ENCODE measurements around the gene PKNOX1.

The PKNOX1 gene

GRCh38 chr21:43006874-43007208 lies 32.5 kb downstream of the PKNOX1 start:
- no peak for TF ChIP-seq TAF1 (IDR thresholded peaks at IDR 0.05; ENCODE audit: borderline replicate concordance, insufficient read depth, low read length)
- no peak for TF ChIP-seq REST (IDR thresholded peaks at IDR 0.05; ENCODE audit: insufficient read depth in 1 of 2, low read depth in 2 of 2, low read length in 2 of 2)
- no peak for TF ChIP-seq SIN3A (IDR thresholded peaks at IDR 0.05; ENCODE audit: borderline replicate concordance, insufficient read depth, low read length)
- no peak for TF ChIP-seq POLR2AphosphoS5 (IDR thresholded peaks at IDR 0.05; ENCODE audit: low read depth, low read length)
- TF ChIP-seq FOXP2 (optimal IDR thresholded peaks at IDR 0.05; ENCODE audit: borderline replicate concordance, extremely low read depth, extremely low read length, insufficient read depth) = no peak

GRCh38 chr21:43012596-43012995 lies 38.2 kb downstream of the PKNOX1 start:
- no peak for TF ChIP-seq TAF1 (IDR thresholded peaks at IDR 0.05; ENCODE audit: borderline replicate concordance, insufficient read depth, low read length)
- no peak for TF ChIP-seq FOXP2 (optimal IDR thresholded peaks at IDR 0.05; ENCODE audit: borderline replicate concordance, extremely low read depth, extremely low read length, insufficient read depth)
- no peak for TF ChIP-seq SIN3A (IDR thresholded peaks at IDR 0.05; ENCODE audit: borderline replicate concordance, insufficient read depth, low read length)
- no peak for TF ChIP-seq REST (IDR thresholded peaks at IDR 0.05; ENCODE audit: insufficient read depth in 1 of 2, low read depth in 2 of 2, low read length in 2 of 2)
- no peak for TF ChIP-seq POLR2AphosphoS5 (IDR thresholded peaks at IDR 0.05; ENCODE audit: low read depth, low read length)

GRCh38 chr21:43015906-43016540 lies 41.7 kb downstream of the PKNOX1 start:
- TF ChIP-seq FOXP2 (optimal IDR thresholded peaks at IDR 0.05; ENCODE audit: borderline replicate concordance, extremely low read depth, extremely low read length, insufficient read depth) (no peak), REST (IDR thresholded peaks at IDR 0.05; ENCODE audit: insufficient read depth in 1 of 2, low read depth in 2 of 2, low read length in 2 of 2) (no peak), SIN3A (IDR thresholded peaks at IDR 0.05; ENCODE audit: borderline replicate concordance, insufficient read depth, low read length) (no peak), POLR2AphosphoS5 (IDR thresholded peaks at IDR 0.05; ENCODE audit: low read depth, low read length) (no peak), TAF1 (IDR thresholded peaks at IDR 0.05; ENCODE audit: borderline replicate concordance, insufficient read depth, low read length) (no peak)

GRCh38 chr21:43016728-43017127 lies 42.4 kb downstream of the PKNOX1 start:
- TF ChIP-seq TAF1 (IDR thresholded peaks at IDR 0.05; ENCODE audit: borderline replicate concordance, insufficient read depth, low read length) (no peak), REST (IDR thresholded peaks at IDR 0.05; ENCODE audit: insufficient read depth in 1 of 2, low read depth in 2 of 2, low read length in 2 of 2) (no peak), POLR2AphosphoS5 (IDR thresholded peaks at IDR 0.05; ENCODE audit: low read depth, low read length) (no peak), FOXP2 (optimal IDR thresholded peaks at IDR 0.05; ENCODE audit: borderline replicate concordance, extremely low read depth, extremely low read length, insufficient read depth) (no peak), SIN3A (IDR thresholded peaks at IDR 0.05; ENCODE audit: borderline replicate concordance, insufficient read depth, low read length) (no peak)

All from PFSK-1 (cell line).